GM10266 (cell line): ENCODE measurements around the gene ARHGAP15.

Experiments
- DNase-seq: peaks from one replicate; pipeline ENCODE4 v3.0.0; 2012; ENCODE audit errors: extremely low spot score
- CTCF ChIP-seq: IDR thresholded peaks from 2 replicates; pipeline ENCODE4 v1.5.1; 2012; ENCODE audit warnings: mild to moderate bottlenecking, low read depth; ENCODE audit not compliant: control insufficient read depth, insufficient read depth; ENCODE audit errors: missing control alignments

Gene ARHGAP15

DNA sequence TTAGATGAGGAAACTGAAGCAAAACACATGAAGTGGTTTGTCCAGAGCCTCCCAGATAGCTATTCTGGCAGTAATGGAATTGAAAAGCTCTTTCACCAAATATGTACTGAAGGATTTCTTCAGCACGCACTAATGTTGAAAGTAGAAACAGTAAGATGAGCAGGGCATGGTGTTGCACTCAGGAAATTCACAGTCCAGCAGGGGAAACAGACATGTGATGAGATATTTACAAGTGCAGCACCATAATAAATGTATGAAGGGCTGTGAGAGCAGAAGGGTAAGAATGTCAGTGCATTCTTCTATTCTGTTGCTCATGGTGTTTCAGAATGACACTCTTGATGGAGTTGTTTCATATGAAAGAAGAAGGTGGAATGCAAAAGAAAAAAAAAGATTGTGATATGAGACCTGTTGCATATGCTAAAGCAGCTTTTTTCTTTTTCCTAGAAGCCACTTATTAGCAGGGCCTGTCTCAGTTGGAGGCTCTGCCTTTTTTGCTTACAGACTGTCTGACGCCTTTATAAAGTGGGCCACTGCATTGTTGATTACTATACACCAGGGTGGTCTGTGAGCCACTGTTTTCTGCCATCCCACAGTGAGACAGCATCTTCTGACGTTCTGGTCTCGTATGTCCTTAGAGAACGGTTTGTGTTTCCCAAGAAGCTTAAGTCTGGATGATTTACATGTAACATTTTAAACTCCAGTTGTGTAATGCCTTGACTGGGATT lies 516.9 kb downstream of the ARHGAP15 start:
- TF ChIP-seq CTCF: no peak
- DNase-seq: no peak

DNA sequence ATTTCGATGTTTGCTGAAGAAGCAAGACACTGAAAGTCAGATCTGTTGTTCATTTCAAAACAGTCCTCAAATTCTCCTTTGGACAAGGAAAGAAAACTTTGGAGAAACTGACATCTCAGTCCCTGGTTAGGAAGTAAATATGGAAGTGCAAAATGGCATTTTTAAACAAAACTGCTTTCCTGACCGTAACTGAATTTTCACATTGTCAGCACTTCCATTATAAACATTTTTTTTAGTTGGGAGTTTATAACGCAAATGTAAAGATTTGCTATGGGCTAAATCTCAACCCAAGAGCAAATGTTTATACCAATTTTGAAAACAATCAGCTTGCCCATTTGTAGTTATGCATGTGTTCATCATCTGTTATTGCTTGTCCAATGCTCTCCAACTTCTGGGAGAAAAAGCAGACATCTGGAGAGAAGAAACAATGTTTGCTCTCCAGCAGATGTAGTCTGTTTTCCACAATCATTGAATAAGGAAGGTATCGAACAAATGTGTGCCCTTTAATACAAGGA lies 520.1 kb downstream of the ARHGAP15 start:
- no peak for TF ChIP-seq CTCF
- no peak for DNase-seq

DNA sequence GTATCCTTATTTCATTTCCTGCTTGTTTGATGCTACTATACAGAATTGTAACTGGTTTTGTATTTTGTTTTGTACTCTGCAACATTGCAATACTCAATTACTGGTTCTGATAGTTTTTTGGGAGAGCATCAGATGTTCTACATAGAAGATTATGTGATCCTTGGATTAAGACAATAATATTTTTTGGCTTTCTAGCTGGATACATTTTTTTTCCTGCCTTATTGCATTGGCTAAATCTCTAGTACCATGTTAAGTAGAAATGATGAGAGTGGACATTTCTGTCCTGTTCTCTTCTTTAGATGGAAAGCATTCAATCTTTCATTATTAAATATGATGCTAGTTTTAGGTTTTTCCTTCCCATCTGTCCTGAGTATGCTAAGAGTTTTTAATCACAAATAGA lies 523.5 kb downstream of the ARHGAP15 start:
- TF ChIP-seq CTCF: no peak
- no peak for DNase-seq

GRCh38 chr2:143668234-143668633 lies 539.0 kb downstream of the ARHGAP15 start:
- no peak for DNase-seq
- TF ChIP-seq CTCF: no peak

GRCh38 chr2:143674051-143674450 lies 544.8 kb downstream of the ARHGAP15 start:
- no peak for TF ChIP-seq CTCF
- no peak for DNase-seq

DNA sequence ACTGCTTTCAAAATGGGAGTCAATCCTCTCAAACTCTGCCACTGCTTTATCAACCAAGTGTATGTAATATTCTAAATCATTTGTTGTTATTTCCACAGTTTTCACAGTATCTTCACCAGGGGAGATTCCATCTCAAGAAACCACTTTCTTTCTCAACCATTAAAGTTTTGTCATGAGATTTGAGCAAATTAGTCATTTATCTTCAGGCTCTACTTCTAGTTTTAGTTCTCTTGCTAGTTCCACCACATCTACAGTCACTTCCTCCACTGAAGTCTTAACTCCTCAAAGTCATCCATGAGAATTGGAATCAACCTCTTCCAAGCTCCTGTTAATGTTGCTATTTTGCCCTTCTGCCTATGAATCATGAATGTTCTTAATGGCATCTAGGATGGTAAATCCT lies 545.8 kb downstream of the ARHGAP15 start:
- DNase-seq: no peak
- no peak for TF ChIP-seq CTCF

DNA sequence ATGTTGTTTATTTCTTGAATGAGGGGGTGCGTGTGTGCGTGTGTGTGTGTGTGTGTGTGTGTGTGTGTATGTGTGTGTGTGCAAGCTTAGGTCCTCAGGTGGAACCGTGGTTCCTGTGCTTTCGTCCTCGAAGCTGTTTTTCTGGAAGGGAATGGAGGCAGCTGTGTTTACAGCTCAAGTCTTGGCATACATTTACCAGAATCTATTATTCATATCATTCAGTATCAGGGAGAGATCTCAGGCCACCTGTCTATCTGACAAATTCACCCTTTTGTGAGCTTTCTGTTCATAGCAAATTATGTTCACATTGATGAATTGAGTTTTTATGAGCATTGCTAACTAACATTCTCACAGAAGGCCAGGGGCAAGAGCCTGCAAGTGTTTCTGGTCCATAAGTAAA lies 550.4 kb downstream of the ARHGAP15 start:
- no peak for TF ChIP-seq CTCF
- DNase-seq: no peak
